HUES64 (cell line): ENCODE data around the gene ZFYVE21.

Experiments
- H3K27ac ChIP-seq: 2 replicates; pipeline ENCODE4 v1.7.0; 2013; ENCODE audit warnings: low read depth, low read length, inconsistent platforms
- H3K27me3 ChIP-seq: 2 replicates; pipeline ENCODE4 v1.6.1; 2013; ENCODE audit warnings: mild to moderate bottlenecking, low read length; ENCODE audit not compliant: insufficient read depth
- H3K36me3 ChIP-seq: 2 replicates; pipeline ENCODE4 v1.6.1; 2013; ENCODE audit warnings: mild to moderate bottlenecking, low read length; ENCODE audit not compliant: insufficient read depth
- H3K4me1 ChIP-seq: 2 replicates; pipeline ENCODE4 v1.6.1; 2013; ENCODE audit warnings: mild to moderate bottlenecking, low read length, moderate library complexity; ENCODE audit not compliant: insufficient read depth
- H3K4me3 ChIP-seq: 2 replicates; pipeline ENCODE4 v1.5.1; 2013; ENCODE audit warnings: mild to moderate bottlenecking, low read length, moderate library complexity
- H3K9ac ChIP-seq: 2 replicates; pipeline ENCODE4 v1.6.1; 2013; ENCODE audit warnings: mild to moderate bottlenecking, low read depth, low read length
- H3K9me3 ChIP-seq: 2 replicates; pipeline ENCODE4 v1.6.1; 2013; ENCODE audit warnings: low read depth, low read length; ENCODE audit not compliant: insufficient read depth
- WGBS: fragments of 150-250, 120-280 bp; methylation state at CpG from one replicate; pipeline ENCODE4 v1.1.7; 2013; ENCODE audit warnings: missing lambda C conversion rate; 5-methylcytosine and 5-hydroxymethylcytosine counted together

The ZFYVE21 gene

DNA sequence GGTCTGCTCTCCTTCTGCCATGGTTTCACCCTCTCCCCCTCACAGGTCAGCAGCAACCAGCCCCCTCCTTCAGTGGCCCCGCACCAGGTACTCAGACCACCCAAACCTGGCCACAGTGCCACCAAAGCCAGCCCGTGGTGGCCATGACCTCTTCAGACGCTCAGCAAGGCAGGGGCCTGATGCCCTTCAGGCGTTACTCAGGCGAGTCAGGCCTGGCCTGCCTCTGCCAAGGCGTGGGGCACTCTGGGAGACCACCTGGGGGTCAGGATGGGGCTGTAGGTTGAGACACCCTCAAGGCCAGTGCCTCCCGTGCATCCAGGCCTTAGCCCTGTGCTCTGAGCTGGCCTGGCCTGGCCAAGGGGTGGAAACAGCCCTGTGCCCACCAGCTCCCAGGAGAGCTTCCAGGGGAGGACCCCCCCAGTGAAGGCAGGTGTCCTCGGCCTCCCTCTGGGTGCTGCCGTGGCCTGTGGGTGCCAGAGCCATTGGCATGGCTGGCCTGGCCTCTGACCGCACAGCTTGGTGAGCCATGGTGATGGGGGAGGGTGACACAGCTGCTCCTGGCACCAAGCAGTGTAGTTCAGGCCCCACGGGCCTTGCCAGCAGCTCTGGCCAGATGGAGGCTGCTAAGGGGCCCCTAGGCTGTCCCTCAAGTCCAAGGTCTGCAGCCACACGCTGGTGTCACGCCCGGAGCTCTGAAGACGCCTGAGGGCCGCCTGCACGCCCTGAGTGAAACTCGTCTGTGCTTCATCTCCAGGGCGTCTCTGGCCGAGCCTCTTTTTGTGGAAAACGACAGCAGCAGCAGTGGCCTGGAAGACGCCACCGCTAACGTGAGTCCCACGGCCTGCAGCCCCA, 15.5 kb upstream of the ZFYVE21 start:
- Histone ChIP-seq H3K9me3 (no peaks in the 10 kb centered on the region), H3K27ac (no peak overlapping the region), H3K27me3 (no peaks in the 10 kb centered on the region), H3K4me1 (no peaks in the 10 kb centered on the region), H3K36me3 (peaks cover 79% of the 10 kb centered on the region), H3K4me3 (no peak overlapping the region), H3K9ac (no peak overlapping the region)
- 94% methylated on average over 25 of the region's 25 CpGs for WGBS

DNA sequence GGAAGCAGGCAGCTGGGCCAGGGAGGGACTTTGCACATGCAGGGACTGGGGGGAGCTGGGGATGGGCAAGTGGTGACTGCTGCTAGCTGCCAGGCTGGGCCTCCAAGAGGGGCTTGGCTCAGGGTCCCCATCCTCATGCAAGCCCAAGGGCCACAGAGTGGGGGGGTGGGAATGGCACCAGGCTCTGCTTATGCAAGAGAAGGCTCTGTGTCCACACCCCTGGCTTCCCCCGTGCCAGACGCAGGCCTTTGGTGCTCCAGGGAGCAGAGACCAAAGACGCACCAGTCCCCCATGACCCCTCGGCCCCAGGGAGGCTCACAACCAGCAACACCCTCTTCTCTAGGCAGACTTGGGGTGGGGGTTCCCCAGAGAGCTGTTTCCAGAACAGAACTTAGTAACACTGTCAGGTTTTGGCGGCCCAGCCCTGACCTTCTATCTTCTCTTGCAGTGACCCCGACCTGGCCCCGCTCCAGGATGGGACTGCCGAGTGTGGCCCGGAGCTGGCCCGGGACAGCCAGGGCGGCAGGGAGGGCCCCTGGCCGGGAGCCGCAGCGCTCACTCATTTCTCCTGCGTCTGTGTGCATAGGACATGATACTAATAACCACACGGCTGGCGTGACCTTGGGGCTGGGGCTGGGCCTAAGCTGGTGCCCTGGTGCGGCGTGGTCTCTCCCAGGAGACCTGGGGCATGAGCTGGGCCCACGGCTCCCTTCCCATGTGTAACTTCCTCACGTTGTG, 14.7 kb upstream of the ZFYVE21 start:
- H3K36me3 ChIP-seq: peaks cover 82% of the 10 kb centered on the region
- no peaks in the 10 kb centered on the region for H3K4me1 ChIP-seq
- WGBS: 96% methylated on average over 21 of the region's 21 CpGs
- H3K27me3 ChIP-seq: no peaks in the 10 kb centered on the region
- H3K4me3 ChIP-seq: no peak overlapping the region
- H3K27ac ChIP-seq: no peak overlapping the region
- no peak overlapping the region for H3K9ac ChIP-seq
- no peaks in the 10 kb centered on the region for H3K9me3 ChIP-seq

DNA sequence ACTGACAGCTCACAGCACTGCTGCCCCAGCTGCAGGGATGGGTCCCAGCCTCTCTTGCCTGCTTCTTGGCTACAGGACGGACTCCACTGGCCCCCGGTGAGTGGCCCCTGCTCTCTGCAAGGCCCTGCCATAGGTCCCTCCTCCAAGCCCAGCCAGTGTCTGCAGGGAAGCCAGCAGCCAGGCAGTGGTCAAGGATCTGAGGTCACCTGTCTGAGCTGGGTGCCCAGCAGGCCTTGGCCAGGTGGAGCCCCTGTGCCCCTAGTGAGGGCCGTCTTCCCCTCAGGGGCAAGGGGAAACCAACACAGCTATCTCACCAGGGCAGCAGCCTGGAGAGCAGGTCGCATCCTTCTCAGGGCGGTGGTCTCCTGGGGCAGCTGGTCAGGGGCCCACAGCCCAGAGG, 13.5 kb upstream of the ZFYVE21 start:
- peaks cover 89% of the 10 kb centered on the region for H3K36me3 ChIP-seq
- WGBS: 95% methylated on average over 5 of the region's 5 CpGs
- no peak overlapping the region for H3K27ac ChIP-seq
- no peak overlapping the region for H3K9ac ChIP-seq
- H3K27me3 ChIP-seq: no peaks in the 10 kb centered on the region
- H3K4me1 ChIP-seq: no peaks in the 10 kb centered on the region
- H3K9me3 ChIP-seq: no peaks in the 10 kb centered on the region
- no peak overlapping the region for H3K4me3 ChIP-seq

GRCh38 chr14:103702497-103703432, 12.8 kb upstream of the ZFYVE21 start:
- 96% methylated on average over 29 of the region's 29 CpGs for WGBS
- H3K4me1 ChIP-seq: no peaks in the 10 kb centered on the region
- peaks cover 91% of the 10 kb centered on the region for H3K36me3 ChIP-seq

DNA sequence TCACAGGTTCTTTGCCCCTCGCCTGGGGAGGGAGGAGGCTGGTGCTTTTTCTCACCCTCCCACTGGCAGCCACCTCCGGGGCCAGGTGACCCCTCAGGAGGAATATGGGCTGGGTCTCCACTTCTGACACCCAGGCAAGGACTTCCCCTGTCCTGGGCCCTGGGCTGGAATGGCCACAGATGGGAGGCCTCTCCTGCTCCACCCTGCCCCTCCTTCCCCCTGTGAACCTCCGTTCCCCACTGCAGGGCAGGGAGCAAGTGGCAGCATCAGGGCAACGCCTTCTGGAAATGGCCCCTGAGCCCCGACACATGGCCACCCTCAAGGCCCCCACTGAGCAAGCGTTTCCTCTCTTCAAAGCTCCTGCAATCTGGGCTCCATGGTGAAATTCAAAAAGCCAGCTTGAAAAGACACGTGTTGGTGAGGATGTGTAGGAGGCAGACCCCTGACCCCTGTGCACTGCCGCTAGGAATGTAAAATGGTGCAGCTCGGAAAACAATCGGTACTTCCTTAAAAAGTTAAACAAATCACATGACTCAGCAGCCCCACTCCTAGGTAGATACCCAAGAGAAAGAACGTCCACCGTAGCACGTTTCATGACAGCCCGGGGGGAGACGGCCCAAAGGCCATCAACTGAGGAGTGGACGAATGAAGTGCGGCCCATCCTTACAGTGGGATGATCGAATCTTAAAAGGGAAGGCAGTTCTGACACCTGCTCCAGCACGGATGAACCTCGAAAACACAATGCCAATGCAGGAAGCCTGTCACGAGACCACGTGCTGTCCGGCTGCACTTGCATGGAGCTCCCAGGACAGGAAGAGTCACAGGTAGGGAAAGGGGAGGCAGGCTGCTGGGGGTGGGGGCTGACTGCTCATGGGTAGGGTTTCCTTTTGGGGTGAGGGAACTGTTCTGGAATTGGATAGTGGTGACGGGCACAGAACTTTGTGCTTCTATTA, 11.9 kb upstream of the ZFYVE21 start:
- 92% methylated on average over 22 of the region's 24 CpGs for WGBS
- no peak overlapping the region for H3K27ac ChIP-seq
- peaks cover 93% of the 10 kb centered on the region for H3K36me3 ChIP-seq
- H3K27me3 ChIP-seq: no peaks in the 10 kb centered on the region
- H3K4me1 ChIP-seq: no peaks in the 10 kb centered on the region
- no peak overlapping the region for H3K4me3 ChIP-seq
- H3K9me3 ChIP-seq: no peaks in the 10 kb centered on the region
- no peak overlapping the region for H3K9ac ChIP-seq

More at GRCh38 chr14:103702497-103703432, 12.8 kb upstream of the ZFYVE21 start:
- Histone ChIP-seq H3K27me3 (no peaks in the 10 kb centered on the region), H3K27ac (no peak overlapping the region), H3K9ac (no peak overlapping the region), H3K4me3 (no peak overlapping the region), H3K9me3 (no peaks in the 10 kb centered on the region)

GRCh38 chr14:103704708-103705107, 10.9 kb upstream of the ZFYVE21 start:
- H3K4me1 ChIP-seq: no peaks in the 10 kb centered on the region
- 0 out of 2 replicates have a peak overlapping the region, but pooled peaks have one; percentile 18 for H3K27ac ChIP-seq
- 95% methylated on average over 13 of the region's 13 CpGs for WGBS
- peaks cover 93% of the 10 kb centered on the region for H3K36me3 ChIP-seq
- H3K4me3 ChIP-seq: no peak overlapping the region
- H3K9ac ChIP-seq: no peak overlapping the region
- no peaks in the 10 kb centered on the region for H3K27me3 ChIP-seq
- no peaks in the 10 kb centered on the region for H3K9me3 ChIP-seq

DNA sequence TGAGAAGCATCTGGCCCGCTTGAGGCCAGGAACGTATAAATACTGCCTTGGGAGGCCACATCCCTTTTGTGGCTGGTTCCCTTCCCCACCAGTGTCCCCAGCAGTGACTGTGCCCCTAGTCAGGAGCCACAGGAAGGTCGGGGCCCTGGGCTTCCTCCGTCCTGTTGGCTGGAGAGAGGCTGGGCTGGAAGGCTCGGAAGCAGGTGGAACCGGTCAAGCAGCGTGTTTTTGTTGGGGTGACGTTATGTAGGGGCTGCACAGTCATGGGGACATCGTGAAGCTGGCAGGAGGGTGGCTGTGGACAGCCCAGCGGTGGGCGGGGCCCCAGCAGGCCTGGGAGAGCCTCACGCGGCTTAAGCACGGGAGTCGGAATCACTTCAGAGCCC, 10.5 kb upstream of the ZFYVE21 start:
- Histone ChIP-seq H3K36me3 (peaks cover 93% of the 10 kb centered on the region), H3K9me3 (no peaks in the 10 kb centered on the region), H3K9ac (no peak overlapping the region), H3K27ac (0 out of 2 replicates have a peak overlapping the region, but pooled peaks have one; percentile 18), H3K4me1 (no peaks in the 10 kb centered on the region), H3K4me3 (no peak overlapping the region), H3K27me3 (no peaks in the 10 kb centered on the region)
- WGBS: 94% methylated on average over 15 of the region's 15 CpGs

DNA sequence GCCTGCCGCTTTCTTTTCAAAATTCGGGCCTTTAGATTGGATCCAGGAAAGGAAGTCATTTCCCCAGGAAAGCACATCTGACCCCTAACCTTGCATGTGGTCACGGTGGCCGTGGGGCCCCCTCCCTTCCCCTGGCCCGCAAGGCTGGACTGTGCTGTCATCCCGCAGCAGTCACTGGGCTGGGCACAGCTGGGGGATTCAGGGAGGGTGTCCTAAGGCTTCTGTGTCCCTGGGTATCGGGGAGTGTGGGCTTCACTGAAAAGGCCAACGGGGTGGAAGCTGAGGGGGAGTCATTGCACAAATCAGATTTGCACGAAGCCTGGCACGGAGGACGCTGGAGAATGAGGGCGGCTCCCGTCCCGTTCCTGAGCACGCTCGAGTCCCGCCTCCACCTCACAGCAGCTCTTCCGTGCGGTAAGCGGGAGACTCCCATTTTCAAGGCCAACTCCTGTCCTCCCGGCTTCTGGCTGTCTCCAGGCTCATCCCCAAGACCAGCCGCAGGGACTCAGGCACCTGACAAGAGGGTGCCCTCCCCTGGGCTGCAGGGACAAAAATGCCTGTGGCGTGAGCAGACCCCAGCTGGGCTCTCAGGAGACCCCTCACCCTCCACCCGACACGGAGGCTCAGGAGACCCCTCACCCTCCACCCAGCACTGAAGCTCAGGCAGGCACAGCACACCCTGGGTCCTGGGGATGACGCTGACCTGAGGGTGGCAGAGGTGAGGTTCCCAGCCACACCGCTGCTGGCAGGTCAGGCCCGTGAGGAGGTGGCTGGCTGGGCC, 9.9 kb upstream of the ZFYVE21 start:
- WGBS: 93% methylated on average over 28 of the region's 28 CpGs

GRCh38 chr14:103706551-103707328, 8.9 kb upstream of the ZFYVE21 start:
- Histone ChIP-seq H3K9ac (no peak overlapping the region), H3K4me1 (peaks cover 13% of the 10 kb centered on the region; the same call in 1 of the 2 replicates), H3K27ac (no peak overlapping the region), H3K9me3 (no peaks in the 10 kb centered on the region), H3K36me3 (peaks cover 89% of the 10 kb centered on the region), H3K4me3 (no peak overlapping the region), H3K27me3 (no peaks in the 10 kb centered on the region)
- 95% methylated on average over 40 of the region's 41 CpGs for WGBS

More for the DNA sequence above, 9.9 kb upstream of the ZFYVE21 start:
- Histone ChIP-seq H3K36me3 (peaks cover 90% of the 10 kb centered on the region), H3K4me3 (no peak overlapping the region), H3K27me3 (no peaks in the 10 kb centered on the region), H3K4me1 (peaks cover 2% of the 10 kb centered on the region; the same call in 1 of the 2 replicates), H3K9ac (no peak overlapping the region), H3K27ac (0 out of 2 replicates have a peak overlapping the region, but pooled peaks have one; percentile 41), H3K9me3 (no peaks in the 10 kb centered on the region)
